SH-SY5Y (cell line): ENCODE measurements around the gene CPSF4L.

ENCODE experiments used
- GATA2 ChIP-seq: IDR thresholded peaks from 2 replicates; pipeline ENCODE4 v1.6.1; 2011; ENCODE audit warnings: mild to moderate bottlenecking, low read depth, low read length
- GATA3 ChIP-seq: IDR thresholded peaks from 2 replicates; pipeline ENCODE4 v1.6.1; 2011; ENCODE audit warnings: low read depth, mild to moderate bottlenecking, low read length, moderate library complexity

DNA sequence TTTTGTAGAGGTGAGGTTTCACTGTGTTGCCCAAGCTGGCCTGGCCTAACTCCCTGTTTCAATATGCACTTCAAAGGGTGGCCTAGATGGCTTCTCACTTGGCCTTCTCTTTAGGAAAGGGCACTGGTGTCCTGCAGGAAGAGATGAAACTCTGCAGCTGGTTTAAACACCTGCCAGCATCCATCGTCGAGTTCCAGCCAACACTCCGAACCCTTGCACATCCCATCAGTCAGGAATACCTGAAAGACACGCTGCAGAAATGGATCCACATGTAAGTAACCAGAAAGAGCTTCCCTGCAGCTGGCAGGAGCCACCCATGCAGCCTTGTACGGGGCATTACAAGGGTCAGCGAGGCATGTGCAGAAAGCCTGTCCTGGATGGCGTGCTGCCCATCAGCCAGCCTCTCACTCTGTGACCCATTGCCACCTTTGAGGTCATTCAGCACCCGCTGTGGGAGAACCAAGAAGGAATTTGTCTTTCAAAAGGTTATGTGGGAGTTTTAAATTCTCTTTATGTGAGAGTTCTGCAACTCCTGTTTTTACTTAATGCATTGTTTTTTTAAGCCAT is 61.8 kb downstream of the CPSF4L start:
- TF ChIP-seq GATA3 (no peak), GATA2 (no peak)
